ENCODE measurements around the gene SNX11. TPM values are rescaled to one million over a fixed set of nuclear protein-coding genes. Genes with fewer than 3 reads are reported as not detected.

The SNX11 gene
- total RNA-seq, 1 donor from 2014 or later = 20.8 TPM

GRCh38 chr17:48129981-48130380 is 22.4 kb downstream of the SNX11 start:
- Histone ChIP-seq H3K27ac (no peak overlapping the region), H3K9me3 (no peaks in the 10 kb centered on the region), H3K36me3 (peaks cover 11% of the 10 kb centered on the region), H3K4me1 (no peaks in the 10 kb centered on the region), H3K27me3 (no peaks in the 10 kb centered on the region), H3K4me3 (no peak overlapping the region)
- intact Hi-C loops (cut with DNase I) = loop anchor here (10.0 kb wide), 1 partner anchor 45 kb away; no protein-coding TSS in a partner anchor
- DNase-seq (no peak), ATAC-seq (no peak)
- no peak for TF ChIP-seq CTCF (IDR thresholded peaks at IDR 0.05)

- peaks cover 3% of the 10 kb centered on the region for H3K36me3 ChIP-seq
- no peak overlapping the region for H3K4me3 ChIP-seq
- ATAC-seq (peak; percentile 96), DNase-seq (no peak)
- H3K9me3 ChIP-seq = no peaks in the 10 kb centered on the region
- intact Hi-C loops (cut with DNase I) = loop anchor here (10.0 kb wide), 1 partner anchor 47 kb away; no protein-coding TSS in a partner anchor
- no peaks in the 10 kb centered on the region for H3K4me1 ChIP-seq
- H3K27ac ChIP-seq = no peak overlapping the region
- no peaks in the 10 kb centered on the region for H3K27me3 ChIP-seq
- peak; percentile 84 for TF ChIP-seq CTCF (IDR thresholded peaks at IDR 0.05)
These were observed 23.8 kb downstream of the SNX11 start for GRCh38 chr17:48131216-48131824.

- DNase-seq (no peak), ATAC-seq (no peak)
- intact Hi-C loops (cut with DNase I) = loop anchor here (10.0 kb wide), 1 partner anchor 48 kb away; no protein-coding TSS in a partner anchor
- Histone ChIP-seq H3K9me3 (no peaks in the 10 kb centered on the region), H3K27ac (no peak overlapping the region), H3K4me1 (no peaks in the 10 kb centered on the region), H3K4me3 (no peak overlapping the region), H3K36me3 (no peaks in the 10 kb centered on the region), H3K27me3 (no peaks in the 10 kb centered on the region)
- no peak for TF ChIP-seq CTCF (IDR thresholded peaks at IDR 0.05)
These were observed 24.8 kb downstream of the SNX11 start for GRCh38 chr17:48132385-48132784.

GRCh38 chr17:48134912-48135480 is 27.4 kb downstream of the SNX11 start:
- Histone ChIP-seq H3K36me3 (no peaks in the 10 kb centered on the region), H3K4me1 (no peaks in the 10 kb centered on the region), H3K9me3 (no peaks in the 10 kb centered on the region), H3K27ac (no peak overlapping the region), H3K4me3 (no peak overlapping the region), H3K27me3 (no peaks in the 10 kb centered on the region)
- intact Hi-C loops (cut with DNase I) = loop anchor here (10.0 kb wide), 1 partner anchor 50 kb away; no protein-coding TSS in a partner anchor
- ATAC-seq = no peak
- DNase-seq = no peak
- TF ChIP-seq CTCF (IDR thresholded peaks at IDR 0.05) = no peak

GRCh38 chr17:48137656-48138055 is 30.1 kb downstream of the SNX11 start:
- no peak for ATAC-seq
- TF ChIP-seq CTCF (IDR thresholded peaks at IDR 0.05) = no peak
- DNase-seq = no peak
- no peak overlapping the region for H3K27ac ChIP-seq
- H3K36me3 ChIP-seq = no peaks in the 10 kb centered on the region
- no peaks in the 10 kb centered on the region for H3K4me1 ChIP-seq
- H3K4me3 ChIP-seq = no peak overlapping the region
- intact Hi-C loops (cut with DNase I) = loop anchor here (10.0 kb wide), 1 partner anchor 53 kb away; no protein-coding TSS in a partner anchor
- no peaks in the 10 kb centered on the region for H3K9me3 ChIP-seq
- no peaks in the 10 kb centered on the region for H3K27me3 ChIP-seq
